ENCODE measurements around the gene MCCD1. TPM values are rescaled to one million over a fixed set of nuclear protein-coding genes. Genes with fewer than 3 reads are reported as not detected.

Gene MCCD1
- total RNA-seq, 1 experiment from 2014 or later: not detected

DNA sequence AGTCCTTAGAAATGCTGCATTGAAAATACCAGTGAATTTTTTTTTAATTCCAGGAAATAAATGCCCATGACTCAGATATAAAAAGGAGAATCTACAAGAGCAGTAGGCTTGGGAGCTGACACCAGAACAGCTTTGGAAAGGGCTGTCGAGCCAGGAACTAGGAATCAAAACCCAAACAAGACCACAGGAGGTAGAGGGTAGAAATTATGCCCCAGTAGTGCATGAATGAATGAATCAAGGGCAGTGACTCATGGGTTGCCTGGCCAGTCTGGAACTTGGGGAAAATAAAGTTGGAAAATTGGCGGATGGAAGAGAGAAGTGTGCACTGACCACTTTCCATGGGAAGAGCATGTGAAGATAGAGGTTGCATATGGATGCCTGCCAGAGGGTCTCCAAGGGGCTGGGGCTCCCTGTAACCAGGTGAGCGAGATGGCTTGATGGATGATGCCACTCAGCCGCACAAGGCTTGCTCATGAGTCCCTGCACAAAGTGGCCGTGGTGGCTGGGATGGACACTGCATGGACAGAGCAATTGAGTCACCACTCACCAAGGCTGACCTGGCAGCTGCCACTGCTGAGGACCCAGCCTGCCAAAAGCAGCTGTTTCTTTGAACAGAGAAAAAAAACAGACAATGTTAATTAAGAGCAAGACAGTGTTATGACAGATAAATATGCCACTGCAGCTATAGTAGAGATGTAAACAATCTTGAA is 15.2 kb upstream of the MCCD1 start:
- Histone ChIP-seq H3K36me3 (ENCODE audit: control insufficient read depth, insufficient read depth, low read length) (peaks cover 1% of the 10 kb centered on the region; the same call in 1 of the 2 replicates), H3K4me1 (no peaks in the 10 kb centered on the region), H3K27me3 (replicated peaks; ENCODE audit: control insufficient read depth, insufficient read depth, low read length) (no peaks in the 10 kb centered on the region), H3K9me3 (no peaks in the 10 kb centered on the region), H3K4me3 (ENCODE audit: low read depth, low read length) (no peak overlapping the region)
- no peaks in the 10 kb centered on the region for H3K9me3 Mint-ChIP-seq (ENCODE audit: unreplicated experiment)
- H3K4me3 Mint-ChIP-seq (ENCODE audit: unreplicated experiment): no peak overlapping the region
- peaks cover 7% of the 10 kb centered on the region for H3K27me3 Mint-ChIP-seq (ENCODE audit: insufficient read depth, unreplicated experiment)
- BruUV-seq (replicated peaks): no TSS peak
- no peak for TF ChIP-seq CTCF (IDR thresholded peaks at IDR 0.05; ENCODE audit: insufficient read depth in 1 of 2, low read depth in 1 of 2, low read length in 1 of 2, severe bottlenecking in 1 of 2, unreplicated experiment in 1 of 2)
- H3K36me3 Mint-ChIP-seq (ENCODE audit: insufficient read depth, unreplicated experiment): no peaks in the 10 kb centered on the region
- intact Hi-C loops (cut with micrococcal nuclease; ENCODE audit: unreplicated experiment): no loop called here
- no peaks in the 10 kb centered on the region for H3K4me1 Mint-ChIP-seq (ENCODE audit: low read depth, unreplicated experiment)
- DNase-seq: no peak
- no peak overlapping the region for H3K27ac Mint-ChIP-seq (ENCODE audit: unreplicated experiment)
- ChIA-PET CTCF (no interaction called here), POLR2A (no interaction called here)

- no peaks in the 10 kb centered on the region for H3K36me3 ChIP-seq (ENCODE audit: control insufficient read depth, insufficient read depth, low read length)
- CTCF ChIA-PET: no interaction called here
- Mint-ChIP-seq H3K27me3 (ENCODE audit: insufficient read depth, unreplicated experiment) (peaks cover 4% of the 10 kb centered on the region), H3K27ac (ENCODE audit: unreplicated experiment) (no peak overlapping the region), H3K36me3 (ENCODE audit: insufficient read depth, unreplicated experiment) (no peaks in the 10 kb centered on the region), H3K4me1 (ENCODE audit: low read depth, unreplicated experiment) (no peaks in the 10 kb centered on the region), H3K4me3 (ENCODE audit: unreplicated experiment) (no peak overlapping the region), H3K9me3 (ENCODE audit: unreplicated experiment) (no peaks in the 10 kb centered on the region)
- no peak for TF ChIP-seq CTCF (IDR thresholded peaks at IDR 0.05; ENCODE audit: insufficient read depth in 1 of 2, low read depth in 1 of 2, low read length in 1 of 2, severe bottlenecking in 1 of 2, unreplicated experiment in 1 of 2)
- intact Hi-C loops (cut with micrococcal nuclease; ENCODE audit: unreplicated experiment): no loop called here
- no peak for DNase-seq
- POLR2A ChIA-PET: no interaction called here
- BruUV-seq (replicated peaks): no TSS peak
- H3K9me3 ChIP-seq: no peaks in the 10 kb centered on the region
- H3K4me1 ChIP-seq: no peaks in the 10 kb centered on the region
- H3K27me3 ChIP-seq (replicated peaks; ENCODE audit: control insufficient read depth, insufficient read depth, low read length): no peaks in the 10 kb centered on the region
- H3K4me3 ChIP-seq (ENCODE audit: low read depth, low read length): no peak overlapping the region
Measured at GRCh38 chr6:31521835-31522234, 6.9 kb upstream of the MCCD1 start.

- no peaks in the 10 kb centered on the region for H3K9me3 ChIP-seq
- no peaks in the 10 kb centered on the region for H3K27me3 ChIP-seq (replicated peaks; ENCODE audit: control insufficient read depth, insufficient read depth, low read length)
- H3K27me3 Mint-ChIP-seq (ENCODE audit: insufficient read depth, unreplicated experiment): peaks cover 2% of the 10 kb centered on the region
- H3K4me3 Mint-ChIP-seq (ENCODE audit: unreplicated experiment): no peak overlapping the region
- H3K4me1 ChIP-seq: no peaks in the 10 kb centered on the region
- peaks cover 33% of the 10 kb centered on the region for H3K36me3 Mint-ChIP-seq (ENCODE audit: insufficient read depth, unreplicated experiment)
- H3K4me1 Mint-ChIP-seq (ENCODE audit: low read depth, unreplicated experiment): peaks cover 5% of the 10 kb centered on the region
- ChIA-PET CTCF (interaction anchor here (0.5 kb wide), 1 partner anchor 388 kb away, joined by 6 read pairs; no protein-coding TSS in a partner anchor), POLR2A (no interaction called here)
- no peak for DNase-seq
- no peak for TF ChIP-seq CTCF (IDR thresholded peaks at IDR 0.05; ENCODE audit: insufficient read depth in 1 of 2, low read depth in 1 of 2, low read length in 1 of 2, severe bottlenecking in 1 of 2, unreplicated experiment in 1 of 2)
- H3K4me3 ChIP-seq (ENCODE audit: low read depth, low read length): no peak overlapping the region
- intact Hi-C loops (cut with micrococcal nuclease; ENCODE audit: unreplicated experiment): loop anchor here (5.0 kb wide), 1 partner anchor 33 kb away; no protein-coding TSS in a partner anchor
- no peaks in the 10 kb centered on the region for H3K9me3 Mint-ChIP-seq (ENCODE audit: unreplicated experiment)
- no peak overlapping the region for H3K27ac Mint-ChIP-seq (ENCODE audit: unreplicated experiment)
- no peaks in the 10 kb centered on the region for H3K36me3 ChIP-seq (ENCODE audit: control insufficient read depth, insufficient read depth, low read length)
- BruUV-seq (replicated peaks): no TSS peak
Measured at GRCh38 chr6:31525553-31525931, 3.2 kb upstream of the MCCD1 start.
